Activated naive CD4-positive, alpha-beta T cell treated with anti-CD3 and anti-CD28 coated beads, Interleukin-2, amount 50 U/mL, for 24 hours (primary cell): Measurements from ENCODE around the gene GRM7.

Experiments used
- H3K27ac Mint-ChIP-seq: one replicate; pipeline ENCODE4 v1.8.0; 2021; ENCODE audit warnings: mild to moderate bottlenecking, mixed read lengths
- H3K27me3 Mint-ChIP-seq: one replicate; pipeline ENCODE4 v1.8.0; 2021; ENCODE audit warnings: mixed read lengths
- H3K36me3 Mint-ChIP-seq: one replicate; pipeline ENCODE4 v1.8.0; 2021; ENCODE audit warnings: mixed read lengths
- H3K4me1 Mint-ChIP-seq: one replicate; pipeline ENCODE4 v1.8.0; 2021; ENCODE audit warnings: mixed read lengths
- H3K4me3 Mint-ChIP-seq: one replicate; pipeline ENCODE4 v1.8.0; 2021; ENCODE audit warnings: mild to moderate bottlenecking, mixed read lengths
- H3K9me3 Mint-ChIP-seq: one replicate; pipeline ENCODE4 v1.8.0; 2021; ENCODE audit warnings: mixed read lengths

The GRM7 gene

GRCh38 chr3:7215706-7216105, 354.8 kb downstream of the GRM7 start:
- Mint-ChIP-seq H3K9me3 (no peaks in the 10 kb centered on the region), H3K4me1 (no peaks in the 10 kb centered on the region), H3K27ac (no peak overlapping the region), H3K27me3 (no peaks in the 10 kb centered on the region), H3K4me3 (no peak overlapping the region), H3K36me3 (no peaks in the 10 kb centered on the region)

- H3K4me1 Mint-ChIP-seq: no peaks in the 10 kb centered on the region
- no peak overlapping the region for H3K4me3 Mint-ChIP-seq
- H3K27ac Mint-ChIP-seq: no peak overlapping the region
- H3K9me3 Mint-ChIP-seq: peaks cover 24% of the 10 kb centered on the region
- H3K27me3 Mint-ChIP-seq: no peaks in the 10 kb centered on the region
- no peaks in the 10 kb centered on the region for H3K36me3 Mint-ChIP-seq
Observed at GRCh38 chr3:7226393-7226792, 365.5 kb downstream of the GRM7 start.

- Mint-ChIP-seq H3K27ac (no peak overlapping the region), H3K9me3 (peaks cover 4% of the 10 kb centered on the region), H3K36me3 (no peaks in the 10 kb centered on the region), H3K27me3 (peaks cover 3% of the 10 kb centered on the region), H3K4me1 (no peaks in the 10 kb centered on the region), H3K4me3 (no peak overlapping the region)
Observed at GRCh38 chr3:7238565-7239295, 377.8 kb downstream of the GRM7 start.

GRCh38 chr3:7241584-7242302, 380.8 kb downstream of the GRM7 start:
- Mint-ChIP-seq H3K36me3 (no peaks in the 10 kb centered on the region), H3K27me3 (peaks cover 8% of the 10 kb centered on the region), H3K27ac (no peak overlapping the region), H3K9me3 (no peaks in the 10 kb centered on the region), H3K4me1 (no peaks in the 10 kb centered on the region), H3K4me3 (no peak overlapping the region)

GRCh38 chr3:7242303-7242635, 381.4 kb downstream of the GRM7 start:
- Mint-ChIP-seq H3K27me3 (peaks cover 8% of the 10 kb centered on the region), H3K4me3 (no peak overlapping the region), H3K27ac (no peak overlapping the region), H3K36me3 (no peaks in the 10 kb centered on the region), H3K4me1 (no peaks in the 10 kb centered on the region), H3K9me3 (no peaks in the 10 kb centered on the region)

- Mint-ChIP-seq H3K4me1 (no peaks in the 10 kb centered on the region), H3K4me3 (no peak overlapping the region), H3K36me3 (no peaks in the 10 kb centered on the region), H3K27ac (peak overlapping the region; percentile 30), H3K9me3 (no peaks in the 10 kb centered on the region), H3K27me3 (peaks cover 5% of the 10 kb centered on the region)
Observed at GRCh38 chr3:7249493-7250076, 388.7 kb downstream of the GRM7 start.

GRCh38 chr3:7254251-7254650, 393.3 kb downstream of the GRM7 start:
- Mint-ChIP-seq H3K27me3 (peaks cover 1% of the 10 kb centered on the region), H3K27ac (no peak overlapping the region), H3K4me3 (no peak overlapping the region), H3K36me3 (no peaks in the 10 kb centered on the region), H3K9me3 (no peaks in the 10 kb centered on the region), H3K4me1 (no peaks in the 10 kb centered on the region)

GRCh38 chr3:7260975-7261374, 400.1 kb downstream of the GRM7 start:
- Mint-ChIP-seq H3K9me3 (no peaks in the 10 kb centered on the region), H3K4me1 (no peaks in the 10 kb centered on the region), H3K27ac (no peak overlapping the region), H3K27me3 (no peaks in the 10 kb centered on the region), H3K4me3 (no peak overlapping the region), H3K36me3 (no peaks in the 10 kb centered on the region)

GRCh38 chr3:7263347-7264195, 402.7 kb downstream of the GRM7 start:
- Mint-ChIP-seq H3K27ac (no peak overlapping the region), H3K4me3 (no peak overlapping the region), H3K27me3 (no peaks in the 10 kb centered on the region), H3K36me3 (no peaks in the 10 kb centered on the region), H3K9me3 (no peaks in the 10 kb centered on the region), H3K4me1 (no peaks in the 10 kb centered on the region)

- H3K4me3 Mint-ChIP-seq: no peak overlapping the region
- H3K9me3 Mint-ChIP-seq: no peaks in the 10 kb centered on the region
- H3K36me3 Mint-ChIP-seq: no peaks in the 10 kb centered on the region
- no peak overlapping the region for H3K27ac Mint-ChIP-seq
- no peaks in the 10 kb centered on the region for H3K4me1 Mint-ChIP-seq
- H3K27me3 Mint-ChIP-seq: no peaks in the 10 kb centered on the region
Observed at GRCh38 chr3:7264196-7264526, 403.2 kb downstream of the GRM7 start.

GRCh38 chr3:7265736-7266135, 404.8 kb downstream of the GRM7 start:
- Mint-ChIP-seq H3K4me3 (no peak overlapping the region), H3K9me3 (peaks cover 5% of the 10 kb centered on the region), H3K36me3 (no peaks in the 10 kb centered on the region), H3K4me1 (no peaks in the 10 kb centered on the region), H3K27ac (no peak overlapping the region), H3K27me3 (no peaks in the 10 kb centered on the region)

GRCh38 chr3:7266551-7266950, 405.6 kb downstream of the GRM7 start:
- H3K36me3 Mint-ChIP-seq: no peaks in the 10 kb centered on the region
- H3K9me3 Mint-ChIP-seq: peaks cover 7% of the 10 kb centered on the region
- H3K27ac Mint-ChIP-seq: no peak overlapping the region
- H3K4me1 Mint-ChIP-seq: no peaks in the 10 kb centered on the region
- H3K27me3 Mint-ChIP-seq: no peaks in the 10 kb centered on the region
- no peak overlapping the region for H3K4me3 Mint-ChIP-seq

GRCh38 chr3:7270731-7271130, 409.8 kb downstream of the GRM7 start:
- Mint-ChIP-seq H3K4me1 (no peaks in the 10 kb centered on the region), H3K4me3 (no peak overlapping the region), H3K36me3 (no peaks in the 10 kb centered on the region), H3K27me3 (no peaks in the 10 kb centered on the region), H3K9me3 (peaks cover 12% of the 10 kb centered on the region), H3K27ac (no peak overlapping the region)

GRCh38 chr3:7271631-7272030, 410.7 kb downstream of the GRM7 start:
- no peak overlapping the region for H3K27ac Mint-ChIP-seq
- H3K9me3 Mint-ChIP-seq: peaks cover 12% of the 10 kb centered on the region
- no peaks in the 10 kb centered on the region for H3K4me1 Mint-ChIP-seq
- H3K4me3 Mint-ChIP-seq: no peak overlapping the region
- H3K36me3 Mint-ChIP-seq: no peaks in the 10 kb centered on the region
- peaks cover 2% of the 10 kb centered on the region for H3K27me3 Mint-ChIP-seq

GRCh38 chr3:7272203-7272602, 411.3 kb downstream of the GRM7 start:
- peaks cover 2% of the 10 kb centered on the region for H3K27me3 Mint-ChIP-seq
- H3K27ac Mint-ChIP-seq: no peak overlapping the region
- no peak overlapping the region for H3K4me3 Mint-ChIP-seq
- H3K9me3 Mint-ChIP-seq: peaks cover 12% of the 10 kb centered on the region
- H3K4me1 Mint-ChIP-seq: no peaks in the 10 kb centered on the region
- no peaks in the 10 kb centered on the region for H3K36me3 Mint-ChIP-seq

- Mint-ChIP-seq H3K4me1 (no peaks in the 10 kb centered on the region), H3K27me3 (peaks cover 2% of the 10 kb centered on the region), H3K36me3 (no peaks in the 10 kb centered on the region), H3K4me3 (no peak overlapping the region), H3K9me3 (peaks cover 11% of the 10 kb centered on the region), H3K27ac (no peak overlapping the region)
Observed at GRCh38 chr3:7275396-7275795, 414.5 kb downstream of the GRM7 start.
